Fibroblast of mammary gland (primary cell): ENCODE data around the gene MEP1A.

Source experiments
- DNase-seq: peaks from one replicate; pipeline ENCODE4 v3.0.0-alpha.2; 2010; ENCODE audit warnings: low read depth
- H3K4me3 ChIP-seq: 2 replicates; pipeline ENCODE4 v1.5.1; 2011; ENCODE audit warnings: low read depth, mild to moderate bottlenecking, low read length, moderate library complexity; ENCODE audit not compliant: control insufficient read depth
- TF ChIP-seq, protein P1 (sequence below): conservative IDR thresholded peaks from 2 replicates; pipeline ENCODE4 v1.5.1; 2011; ENCODE audit warnings: low read depth, low read length, inconsistent platforms; ENCODE audit not compliant: control insufficient read depth, insufficient read depth

Gene MEP1A

GRCh38 chr6:46876126-46876525 is 82.9 kb downstream of the MEP1A start:
- DNase-seq = peak; percentile 6
- TF ChIP-seq, protein P1, sequence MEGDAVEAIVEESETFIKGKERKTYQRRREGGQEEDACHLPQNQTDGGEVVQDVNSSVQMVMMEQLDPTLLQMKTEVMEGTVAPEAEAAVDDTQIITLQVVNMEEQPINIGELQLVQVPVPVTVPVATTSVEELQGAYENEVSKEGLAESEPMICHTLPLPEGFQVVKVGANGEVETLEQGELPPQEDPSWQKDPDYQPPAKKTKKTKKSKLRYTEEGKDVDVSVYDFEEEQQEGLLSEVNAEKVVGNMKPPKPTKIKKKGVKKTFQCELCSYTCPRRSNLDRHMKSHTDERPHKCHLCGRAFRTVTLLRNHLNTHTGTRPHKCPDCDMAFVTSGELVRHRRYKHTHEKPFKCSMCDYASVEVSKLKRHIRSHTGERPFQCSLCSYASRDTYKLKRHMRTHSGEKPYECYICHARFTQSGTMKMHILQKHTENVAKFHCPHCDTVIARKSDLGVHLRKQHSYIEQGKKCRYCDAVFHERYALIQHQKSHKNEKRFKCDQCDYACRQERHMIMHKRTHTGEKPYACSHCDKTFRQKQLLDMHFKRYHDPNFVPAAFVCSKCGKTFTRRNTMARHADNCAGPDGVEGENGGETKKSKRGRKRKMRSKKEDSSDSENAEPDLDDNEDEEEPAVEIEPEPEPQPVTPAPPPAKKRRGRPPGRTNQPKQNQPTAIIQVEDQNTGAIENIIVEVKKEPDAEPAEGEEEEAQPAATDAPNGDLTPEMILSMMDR = no peak
- H3K4me3 ChIP-seq = no peak overlapping the region

- H3K4me3 ChIP-seq = no peak overlapping the region
- TF ChIP-seq, protein P1 = no peak
- DNase-seq = no peak
Measured at GRCh38 chr6:46879003-46879402, 85.8 kb downstream of the MEP1A start.

DNA sequence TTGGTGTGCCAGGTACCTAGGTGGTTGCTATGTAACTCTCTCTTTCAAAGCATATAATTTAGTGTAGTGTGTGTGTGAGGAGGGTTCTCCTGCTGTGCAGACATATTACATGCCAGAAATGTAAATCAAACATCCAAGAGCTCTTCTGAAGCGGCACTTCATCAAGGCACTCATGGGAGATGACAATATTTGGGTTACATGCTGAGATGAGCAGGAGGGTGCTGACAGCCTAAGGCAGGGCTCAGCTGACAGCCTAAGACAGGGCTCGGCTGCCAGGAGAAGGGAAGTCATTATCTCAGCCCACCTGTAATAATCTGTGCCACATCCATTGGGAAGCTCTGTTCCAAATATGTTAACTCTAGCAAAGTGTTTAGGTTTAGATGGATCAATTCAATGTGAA is 89.5 kb downstream of the MEP1A start:
- TF ChIP-seq, protein P1 = no peak
- no peak overlapping the region for H3K4me3 ChIP-seq
- DNase-seq = no peak

GRCh38 chr6:46888031-46888430 is 94.8 kb downstream of the MEP1A start:
- no peak overlapping the region for H3K4me3 ChIP-seq
- TF ChIP-seq, protein P1 = no peak
- DNase-seq = no peak

DNA sequence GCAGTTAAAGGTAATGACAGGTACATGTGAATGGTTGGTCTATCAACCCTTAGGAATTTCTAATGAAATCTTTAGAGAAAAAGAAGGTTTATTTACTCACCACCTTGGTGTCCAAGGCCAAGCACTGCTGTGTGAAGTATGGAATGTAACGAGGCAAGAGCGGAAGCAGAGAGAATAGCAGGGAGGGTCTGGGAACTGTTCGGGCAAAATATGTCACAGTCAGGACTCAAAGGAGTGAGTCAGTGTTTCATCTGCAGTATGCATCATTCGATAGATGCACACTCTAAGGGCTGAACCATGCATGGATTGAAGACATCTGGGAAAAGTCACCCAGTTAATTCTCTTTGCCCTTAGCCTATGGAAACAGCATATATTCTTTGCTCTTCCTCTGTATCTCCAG is 95.4 kb downstream of the MEP1A start:
- TF ChIP-seq, protein P1 = no peak
- H3K4me3 ChIP-seq = no peak overlapping the region
- DNase-seq = no peak
